HEK293 (cell line): ENCODE measurements around the gene PM20D1.
"Not testable (repeated sequence)": the region's sequence is repeated elsewhere in the genome, so short reads cannot be mapped to it uniquely, and the experiment has no call there.

Experiments used
- YY1 ChIP-seq: fragments of 450-650 bp; formaldehyde crosslinking; IDR thresholded peaks from 2 replicates; pipeline ENCODE4 v1.5.1; 2018; ENCODE audit warnings: missing biosample characterization, missing genetic modification characterization
- ZBTB8A ChIP-seq: fragments of 450-650 bp; formaldehyde crosslinking; IDR thresholded peaks from 2 replicates; pipeline ENCODE4 v1.5.1; 2016; ENCODE audit warnings: missing biosample characterization, missing genetic modification characterization
- ZNF221 ChIP-seq: fragments of 450-650 bp; formaldehyde crosslinking; IDR thresholded peaks from 2 replicates; pipeline ENCODE4 v1.5.1; 2017; ENCODE audit warnings: missing biosample characterization, missing genetic modification characterization, borderline replicate concordance
- ZNF292 ChIP-seq: fragments of 450-650 bp; formaldehyde crosslinking; IDR thresholded peaks from 2 replicates; pipeline ENCODE4 v1.5.1; 2016; ENCODE audit warnings: low read depth, missing biosample characterization, missing genetic modification characterization, borderline replicate concordance
- ZNF501 ChIP-seq: fragments of 450-650 bp; formaldehyde crosslinking; IDR thresholded peaks from 2 replicates; pipeline ENCODE4 v1.5.1; 2016; ENCODE audit warnings: missing biosample characterization, missing genetic modification characterization
- ZNF707 ChIP-seq: fragments of 450-650 bp; formaldehyde crosslinking; IDR thresholded peaks from 2 replicates; pipeline ENCODE4 v1.5.1; 2016; ENCODE audit warnings: missing biosample characterization, missing genetic modification characterization
- ZSCAN16 ChIP-seq: fragments of 450-650 bp; formaldehyde crosslinking; IDR thresholded peaks from 2 replicates; pipeline ENCODE4 v1.5.1; 2016; ENCODE audit warnings: missing biosample characterization, missing genetic modification characterization
- TF ChIP-seq, protein P1 (sequence below): fragments of 450-650 bp; formaldehyde crosslinking; IDR thresholded peaks from 2 replicates; pipeline ENCODE4 v1.5.1; 2016; ENCODE audit warnings: missing biosample characterization, missing genetic modification characterization
- TF ChIP-seq, protein P2 (sequence below): fragments of 450-650 bp; formaldehyde crosslinking; IDR thresholded peaks from 2 replicates; pipeline ENCODE4 v1.5.1; 2016; ENCODE audit warnings: missing biosample characterization, missing genetic modification characterization
- TF ChIP-seq, protein P3 (sequence below): fragments of 450-650 bp; formaldehyde crosslinking; IDR thresholded peaks from 2 replicates; pipeline ENCODE4 v1.5.1; 2016; ENCODE audit warnings: missing biosample characterization, missing genetic modification characterization
- TF ChIP-seq, protein P4 (sequence below): sonication (generic); formaldehyde crosslinking; IDR thresholded peaks from 2 replicates; pipeline ENCODE4 v1.8.1; 2022; ENCODE audit warnings: mild to moderate bottlenecking, moderate library complexity, missing genetic modification reagents
- TF ChIP-seq, protein P5 (sequence below): fragments of 450-650 bp; IDR thresholded peaks from 2 replicates; pipeline ENCODE4 v1.5.1; 2018; ENCODE audit warnings: missing biosample characterization, mild to moderate bottlenecking, missing genetic modification characterization

DNA sequence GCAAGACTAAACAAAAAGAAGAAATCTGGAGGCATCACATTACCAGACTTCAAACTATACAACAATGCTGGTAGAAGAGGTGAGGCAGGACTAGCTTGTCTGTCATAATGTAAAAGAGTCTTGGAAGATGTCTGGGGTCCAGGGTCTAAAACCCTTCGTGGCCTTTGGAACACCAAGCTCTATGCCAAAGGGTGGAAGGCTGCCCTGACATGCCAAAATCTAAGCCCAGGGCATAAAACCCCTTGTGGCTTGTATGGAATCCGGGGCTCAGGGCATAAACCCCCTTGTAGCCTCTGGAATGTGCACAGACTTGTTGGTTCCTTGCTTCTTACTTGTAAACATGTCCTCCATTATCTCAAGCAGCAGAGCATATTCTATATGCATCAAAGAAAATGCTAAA is 7.6 kb upstream of the PM20D1 start:
- TF ChIP-seq, protein P1, sequence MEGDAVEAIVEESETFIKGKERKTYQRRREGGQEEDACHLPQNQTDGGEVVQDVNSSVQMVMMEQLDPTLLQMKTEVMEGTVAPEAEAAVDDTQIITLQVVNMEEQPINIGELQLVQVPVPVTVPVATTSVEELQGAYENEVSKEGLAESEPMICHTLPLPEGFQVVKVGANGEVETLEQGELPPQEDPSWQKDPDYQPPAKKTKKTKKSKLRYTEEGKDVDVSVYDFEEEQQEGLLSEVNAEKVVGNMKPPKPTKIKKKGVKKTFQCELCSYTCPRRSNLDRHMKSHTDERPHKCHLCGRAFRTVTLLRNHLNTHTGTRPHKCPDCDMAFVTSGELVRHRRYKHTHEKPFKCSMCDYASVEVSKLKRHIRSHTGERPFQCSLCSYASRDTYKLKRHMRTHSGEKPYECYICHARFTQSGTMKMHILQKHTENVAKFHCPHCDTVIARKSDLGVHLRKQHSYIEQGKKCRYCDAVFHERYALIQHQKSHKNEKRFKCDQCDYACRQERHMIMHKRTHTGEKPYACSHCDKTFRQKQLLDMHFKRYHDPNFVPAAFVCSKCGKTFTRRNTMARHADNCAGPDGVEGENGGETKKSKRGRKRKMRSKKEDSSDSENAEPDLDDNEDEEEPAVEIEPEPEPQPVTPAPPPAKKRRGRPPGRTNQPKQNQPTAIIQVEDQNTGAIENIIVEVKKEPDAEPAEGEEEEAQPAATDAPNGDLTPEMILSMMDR (tag by site-specific recombination), result not testable (repeated sequence)
- TF ChIP-seq ZNF292, ZNF501, ZBTB8A, YY1, ZSCAN16, ZNF221, ZNF707 (tag by site-specific recombination): not testable (repeated sequence)
- TF ChIP-seq, protein P2, sequence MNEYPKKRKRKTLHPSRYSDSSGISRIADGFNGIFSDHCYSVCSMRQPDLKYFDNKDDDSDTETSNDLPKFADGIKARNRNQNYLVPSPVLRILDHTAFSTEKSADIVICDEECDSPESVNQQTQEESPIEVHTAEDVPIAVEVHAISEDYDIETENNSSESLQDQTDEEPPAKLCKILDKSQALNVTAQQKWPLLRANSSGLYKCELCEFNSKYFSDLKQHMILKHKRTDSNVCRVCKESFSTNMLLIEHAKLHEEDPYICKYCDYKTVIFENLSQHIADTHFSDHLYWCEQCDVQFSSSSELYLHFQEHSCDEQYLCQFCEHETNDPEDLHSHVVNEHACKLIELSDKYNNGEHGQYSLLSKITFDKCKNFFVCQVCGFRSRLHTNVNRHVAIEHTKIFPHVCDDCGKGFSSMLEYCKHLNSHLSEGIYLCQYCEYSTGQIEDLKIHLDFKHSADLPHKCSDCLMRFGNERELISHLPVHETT (tag by site-specific recombination), result not testable (repeated sequence)
- TF ChIP-seq, protein P3, sequence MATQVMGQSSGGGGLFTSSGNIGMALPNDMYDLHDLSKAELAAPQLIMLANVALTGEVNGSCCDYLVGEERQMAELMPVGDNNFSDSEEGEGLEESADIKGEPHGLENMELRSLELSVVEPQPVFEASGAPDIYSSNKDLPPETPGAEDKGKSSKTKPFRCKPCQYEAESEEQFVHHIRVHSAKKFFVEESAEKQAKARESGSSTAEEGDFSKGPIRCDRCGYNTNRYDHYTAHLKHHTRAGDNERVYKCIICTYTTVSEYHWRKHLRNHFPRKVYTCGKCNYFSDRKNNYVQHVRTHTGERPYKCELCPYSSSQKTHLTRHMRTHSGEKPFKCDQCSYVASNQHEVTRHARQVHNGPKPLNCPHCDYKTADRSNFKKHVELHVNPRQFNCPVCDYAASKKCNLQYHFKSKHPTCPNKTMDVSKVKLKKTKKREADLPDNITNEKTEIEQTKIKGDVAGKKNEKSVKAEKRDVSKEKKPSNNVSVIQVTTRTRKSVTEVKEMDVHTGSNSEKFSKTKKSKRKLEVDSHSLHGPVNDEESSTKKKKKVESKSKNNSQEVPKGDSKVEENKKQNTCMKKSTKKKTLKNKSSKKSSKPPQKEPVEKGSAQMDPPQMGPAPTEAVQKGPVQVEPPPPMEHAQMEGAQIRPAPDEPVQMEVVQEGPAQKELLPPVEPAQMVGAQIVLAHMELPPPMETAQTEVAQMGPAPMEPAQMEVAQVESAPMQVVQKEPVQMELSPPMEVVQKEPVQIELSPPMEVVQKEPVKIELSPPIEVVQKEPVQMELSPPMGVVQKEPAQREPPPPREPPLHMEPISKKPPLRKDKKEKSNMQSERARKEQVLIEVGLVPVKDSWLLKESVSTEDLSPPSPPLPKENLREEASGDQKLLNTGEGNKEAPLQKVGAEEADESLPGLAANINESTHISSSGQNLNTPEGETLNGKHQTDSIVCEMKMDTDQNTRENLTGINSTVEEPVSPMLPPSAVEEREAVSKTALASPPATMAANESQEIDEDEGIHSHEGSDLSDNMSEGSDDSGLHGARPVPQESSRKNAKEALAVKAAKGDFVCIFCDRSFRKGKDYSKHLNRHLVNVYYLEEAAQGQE (tag by site-specific recombination), result not testable (repeated sequence)
- TF ChIP-seq, protein P4, sequence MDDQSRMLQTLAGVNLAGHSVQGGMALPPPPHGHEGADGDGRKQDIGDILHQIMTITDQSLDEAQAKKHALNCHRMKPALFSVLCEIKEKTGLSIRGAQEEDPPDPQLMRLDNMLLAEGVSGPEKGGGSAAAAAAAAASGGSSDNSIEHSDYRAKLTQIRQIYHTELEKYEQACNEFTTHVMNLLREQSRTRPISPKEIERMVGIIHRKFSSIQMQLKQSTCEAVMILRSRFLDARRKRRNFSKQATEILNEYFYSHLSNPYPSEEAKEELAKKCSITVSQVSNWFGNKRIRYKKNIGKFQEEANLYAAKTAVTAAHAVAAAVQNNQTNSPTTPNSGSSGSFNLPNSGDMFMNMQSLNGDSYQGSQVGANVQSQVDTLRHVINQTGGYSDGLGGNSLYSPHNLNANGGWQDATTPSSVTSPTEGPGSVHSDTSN (CRISPR knock-in tag), result not testable (repeated sequence)
- TF ChIP-seq, protein P5, sequence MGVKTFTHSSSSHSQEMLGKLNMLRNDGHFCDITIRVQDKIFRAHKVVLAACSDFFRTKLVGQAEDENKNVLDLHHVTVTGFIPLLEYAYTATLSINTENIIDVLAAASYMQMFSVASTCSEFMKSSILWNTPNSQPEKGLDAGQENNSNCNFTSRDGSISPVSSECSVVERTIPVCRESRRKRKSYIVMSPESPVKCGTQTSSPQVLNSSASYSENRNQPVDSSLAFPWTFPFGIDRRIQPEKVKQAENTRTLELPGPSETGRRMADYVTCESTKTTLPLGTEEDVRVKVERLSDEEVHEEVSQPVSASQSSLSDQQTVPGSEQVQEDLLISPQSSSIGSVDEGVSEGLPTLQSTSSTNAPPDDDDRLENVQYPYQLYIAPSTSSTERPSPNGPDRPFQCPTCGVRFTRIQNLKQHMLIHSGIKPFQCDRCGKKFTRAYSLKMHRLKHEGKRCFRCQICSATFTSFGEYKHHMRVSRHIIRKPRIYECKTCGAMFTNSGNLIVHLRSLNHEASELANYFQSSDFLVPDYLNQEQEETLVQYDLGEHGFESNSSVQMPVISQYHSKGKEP (tag by site-specific recombination), result not testable (repeated sequence)
